Right renal pelvis (tissue), 4 donors: ENCODE data around the gene DYSF. TPM values are rescaled to one million over a fixed set of nuclear protein-coding genes. Genes with fewer than 3 reads are reported as not detected.

Experiments
- DNase-seq, 4 donors: peaks; one replicate each; pipeline ENCODE4 v3.0.0-alpha.2; 2013; ENCODE audit warnings: low read depth in 4 of 4, low spot score in 3 of 4, missing footprints in 1 of 4
- polyA plus RNA-seq, 4 donors: library from polyadenylated mRNA; unstranded; fragments of 120-200 nt; gene quantifications; one replicate each; pipeline ENCODE4 v1.2.1, GENCODE V29; 2013; ENCODE audit not compliant: insufficient read length in 4 of 4

The DYSF gene
- polyA plus RNA-seq, 4 donors, result 17.1 to 22.6 (median 18.4) TPM

- no peak for DNase-seq
Measured at GRCh38 chr2:71713581-71714580, 260.5 kb downstream of the DYSF start.

DNA sequence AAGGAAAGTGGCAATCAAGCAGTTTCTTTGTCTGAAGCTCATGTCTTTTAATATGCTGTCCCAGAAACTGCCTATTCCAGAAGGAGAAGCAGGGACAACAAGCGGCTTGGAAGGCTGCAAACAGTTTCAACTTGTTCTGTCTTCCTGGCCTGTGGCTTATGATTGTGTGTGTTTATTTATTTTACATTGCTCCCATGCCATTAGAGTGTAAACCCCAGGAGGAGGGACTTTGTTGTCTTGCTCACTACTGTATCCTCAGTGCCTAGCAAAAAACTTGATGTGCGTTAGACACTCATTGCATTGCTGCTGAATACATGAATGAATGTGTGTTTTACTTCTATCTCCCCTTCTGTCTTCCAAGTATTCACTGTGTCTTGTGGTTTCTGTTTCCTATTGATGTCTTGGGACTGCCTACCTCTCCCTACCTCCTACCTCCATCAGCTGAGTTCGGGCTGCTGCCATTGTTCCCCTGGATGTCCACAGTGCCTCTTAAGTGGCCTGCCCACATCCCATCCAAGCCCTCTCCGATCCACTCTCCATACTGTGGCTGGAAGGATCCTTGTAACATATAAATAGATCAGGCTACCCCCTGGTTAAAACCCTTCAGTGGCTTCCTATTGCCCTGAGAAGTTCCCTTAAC lies 261.4 kb downstream of the DYSF start:
- no peak for DNase-seq

GRCh38 chr2:71715241-71715750 lies 261.9 kb downstream of the DYSF start:
- no peak for DNase-seq

GRCh38 chr2:71715951-71716696 lies 262.8 kb downstream of the DYSF start:
- DNase-seq, result no peak

DNA sequence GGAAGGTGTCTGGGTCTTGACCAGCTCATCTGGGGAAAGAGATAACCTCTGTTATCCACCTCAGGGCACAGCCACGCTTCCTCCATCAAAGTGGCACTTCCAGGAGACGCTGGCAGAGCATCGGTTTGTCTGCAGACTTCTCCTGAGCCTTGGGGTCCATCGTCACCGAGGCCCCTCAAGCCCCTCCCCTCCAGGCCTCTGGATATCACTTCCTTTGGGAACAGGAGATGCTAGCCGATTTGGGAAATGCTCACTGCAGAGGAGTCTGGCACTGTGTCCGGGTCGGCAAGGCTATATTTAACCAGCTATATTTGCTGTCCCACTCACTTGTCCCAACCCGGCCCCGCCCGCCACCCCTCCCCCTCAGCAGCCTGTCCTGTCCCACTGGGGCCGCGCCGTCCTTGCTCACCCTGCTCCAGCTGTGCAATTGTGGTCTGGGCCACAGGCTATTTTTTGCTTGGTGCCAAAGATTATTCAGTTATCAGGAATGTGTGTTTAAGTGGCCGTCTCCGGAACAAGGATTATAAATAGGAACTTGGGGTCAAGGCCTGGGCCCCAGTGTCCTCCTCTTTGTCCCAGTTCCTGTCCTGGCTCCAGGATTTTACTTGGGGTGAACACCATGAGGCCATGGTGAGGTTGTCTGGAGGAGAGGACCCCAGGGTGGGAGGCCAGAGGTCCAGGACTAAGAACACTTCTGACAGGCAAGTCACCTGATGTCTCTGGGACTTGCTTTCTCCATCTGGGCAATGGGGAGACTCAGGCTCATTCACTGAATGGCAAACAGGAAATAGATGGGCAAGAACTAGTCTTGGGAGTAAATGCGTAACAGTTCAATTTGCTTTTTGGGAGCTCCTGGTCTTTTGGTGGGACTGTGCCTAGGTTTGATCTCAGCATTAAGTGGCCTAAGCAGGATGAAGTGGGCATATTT lies 263.6 kb downstream of the DYSF start:
- DNase-seq, result no peak

DNA sequence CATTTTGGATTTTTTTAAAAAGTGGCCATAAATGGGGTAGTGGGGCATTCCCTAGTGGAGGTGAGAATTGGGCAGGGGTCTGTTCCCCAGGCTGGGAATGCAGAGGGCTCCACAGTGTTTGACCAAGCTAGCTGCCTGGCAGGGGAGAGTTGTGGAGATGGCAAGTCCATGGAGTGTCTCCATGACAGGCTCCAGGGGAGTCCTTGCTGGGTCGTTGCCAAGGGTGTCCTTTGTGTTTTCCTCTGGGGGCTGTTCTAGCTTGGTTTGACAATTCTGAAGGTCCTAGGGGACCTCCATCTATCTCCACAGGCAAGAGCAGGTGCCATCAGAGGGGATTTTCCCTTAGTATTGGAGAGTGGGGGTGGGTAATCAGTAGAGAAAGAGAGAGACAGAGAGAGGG lies 265.3 kb downstream of the DYSF start:
- no peak for DNase-seq

GRCh38 chr2:71719520-71720282 lies 266.3 kb downstream of the DYSF start:
- no peak for DNase-seq

DNA sequence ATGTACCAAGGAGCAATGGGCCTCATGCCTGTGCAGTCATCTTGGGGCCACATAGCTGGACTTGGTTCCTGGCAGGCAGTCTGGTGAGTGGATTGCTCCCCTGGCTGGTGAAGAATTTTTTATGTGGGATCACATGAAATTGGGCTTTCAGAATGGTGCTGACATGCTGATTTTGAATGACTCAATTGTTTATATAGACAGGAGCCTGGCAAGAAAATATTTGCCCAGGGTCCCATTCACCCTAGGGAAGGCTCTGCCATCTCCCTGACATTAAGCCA lies 266.9 kb downstream of the DYSF start:
- no peak for DNase-seq

- no peak for DNase-seq
Measured at GRCh38 chr2:71720596-71721361, 267.4 kb downstream of the DYSF start.

DNA sequence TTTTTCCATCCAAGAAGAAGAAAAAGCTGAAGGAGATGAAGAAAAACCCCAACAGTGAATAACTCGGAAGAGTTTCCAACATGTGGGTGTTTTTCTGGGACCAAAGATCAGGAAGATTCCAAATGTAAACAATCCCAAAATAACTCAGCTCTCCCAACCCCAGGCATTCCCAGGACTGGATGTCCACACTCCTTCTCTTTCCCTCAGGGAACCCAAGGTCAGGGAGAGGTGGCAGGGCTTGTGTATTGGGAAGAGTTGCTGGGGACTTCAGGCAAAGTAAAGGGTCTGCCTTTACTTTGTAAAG lies 268.0 kb downstream of the DYSF start:
- DNase-seq, result no peak

DNA sequence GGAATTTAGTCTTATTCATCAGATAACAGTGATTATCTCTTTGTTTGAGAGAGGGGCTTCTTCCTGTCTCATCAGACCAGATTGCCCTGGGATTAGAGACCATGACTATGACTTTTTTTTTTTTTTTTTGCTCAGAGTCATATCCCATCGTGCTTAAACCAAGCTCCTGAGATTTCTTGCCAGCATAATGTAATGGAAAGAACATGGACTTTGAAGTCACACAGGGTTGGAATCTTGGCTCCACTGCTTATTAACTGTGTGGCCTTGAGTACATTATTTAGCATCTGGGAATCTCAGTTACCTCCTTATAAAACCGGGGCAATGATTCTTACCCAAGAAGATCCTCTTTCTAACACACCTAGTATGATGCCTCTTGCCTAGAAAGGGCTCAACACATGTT lies 268.3 kb downstream of the DYSF start:
- no peak for DNase-seq

- no peak for DNase-seq
Measured at GRCh38 chr2:71722286-71722685, 268.9 kb downstream of the DYSF start.

DNA sequence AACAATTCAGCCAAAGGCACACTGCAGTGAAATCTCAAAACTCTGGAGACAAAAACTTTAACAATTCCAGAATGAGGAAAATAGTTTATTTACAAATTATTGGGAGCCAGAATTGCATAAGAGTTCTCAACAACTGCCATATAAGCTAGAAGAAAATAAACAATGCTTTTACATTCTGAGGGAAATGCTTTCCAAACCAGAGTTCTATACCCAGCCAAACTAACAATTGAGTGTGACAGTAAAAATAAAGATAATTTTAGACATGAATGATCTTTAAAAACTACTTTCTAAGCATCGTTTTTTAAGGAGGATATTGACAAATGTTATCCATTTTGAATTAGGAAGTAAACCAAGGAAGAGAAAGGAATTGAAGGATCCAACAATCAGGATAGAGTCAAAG lies 271.4 kb downstream of the DYSF start:
- DNase-seq, result no peak

DNA sequence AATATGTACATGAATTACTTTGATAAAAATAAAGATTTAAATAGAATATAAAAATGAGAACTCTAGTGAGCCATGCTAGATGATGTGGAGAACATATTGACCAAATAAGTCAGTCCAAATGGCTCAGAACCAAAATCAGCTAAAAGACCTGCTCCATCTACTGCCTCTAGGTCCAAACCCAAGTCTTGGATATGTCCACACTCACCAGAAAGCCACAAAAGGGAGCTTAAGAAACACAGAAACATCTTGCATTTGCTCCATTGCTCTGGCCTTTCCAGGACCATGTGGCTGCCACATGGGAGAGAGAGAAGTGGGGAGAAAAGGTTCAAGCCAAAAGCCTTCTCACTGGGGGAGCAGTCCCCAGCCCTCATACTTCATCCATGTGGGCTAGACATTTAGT lies 272.5 kb downstream of the DYSF start:
- DNase-seq, result no peak

GRCh38 chr2:71727562-71727961 lies 274.2 kb downstream of the DYSF start:
- no peak for DNase-seq

DNA sequence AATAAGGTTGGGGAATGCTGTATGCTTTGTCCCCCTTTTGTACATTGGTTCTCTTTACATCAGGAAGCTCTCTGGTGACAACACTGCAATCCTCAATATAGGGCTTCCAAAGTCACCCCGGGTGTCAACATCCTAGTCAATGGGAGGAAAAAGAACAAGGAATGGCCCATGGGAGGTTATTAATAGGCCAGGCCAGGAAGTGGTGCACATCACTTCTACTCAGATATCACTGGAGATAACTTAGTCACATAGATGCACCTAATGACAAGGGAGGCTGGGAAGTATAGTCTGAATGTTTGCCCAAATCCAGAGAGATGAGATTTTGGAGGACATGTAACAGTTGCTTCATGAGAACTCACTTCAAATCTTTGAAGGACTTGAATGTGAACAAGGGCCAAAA lies 274.7 kb downstream of the DYSF start:
- no peak for DNase-seq

DNA sequence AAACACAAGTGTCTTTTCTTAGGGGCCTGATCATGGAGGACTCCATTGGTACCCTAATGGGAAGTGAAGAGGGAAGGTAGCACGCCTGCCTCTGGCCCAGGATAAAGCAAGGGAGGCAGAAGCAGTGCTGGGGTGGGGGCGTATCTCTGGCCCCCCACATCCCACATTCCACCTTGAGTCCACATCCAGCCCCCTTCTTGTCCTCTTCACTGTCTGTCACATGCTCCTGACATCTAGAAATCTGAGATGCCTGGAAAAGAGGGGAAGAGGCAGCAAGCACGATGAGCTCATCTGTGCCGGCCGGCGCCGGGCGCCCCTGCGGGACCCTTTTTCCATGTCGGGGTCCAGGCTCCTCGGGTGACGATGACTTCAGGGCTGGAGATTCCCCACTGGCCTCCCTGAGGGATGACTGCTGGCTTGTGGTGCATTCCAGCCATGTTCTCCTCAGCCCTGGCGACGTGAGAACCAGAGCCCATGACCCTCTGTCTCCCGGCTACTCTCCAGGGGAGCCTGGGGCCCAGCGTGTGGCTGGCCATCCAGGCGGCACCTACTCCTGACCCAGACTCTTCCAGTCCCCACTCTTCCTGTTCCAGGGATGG lies 277.5 kb downstream of the DYSF start:
- DNase-seq, result no peak

DNA sequence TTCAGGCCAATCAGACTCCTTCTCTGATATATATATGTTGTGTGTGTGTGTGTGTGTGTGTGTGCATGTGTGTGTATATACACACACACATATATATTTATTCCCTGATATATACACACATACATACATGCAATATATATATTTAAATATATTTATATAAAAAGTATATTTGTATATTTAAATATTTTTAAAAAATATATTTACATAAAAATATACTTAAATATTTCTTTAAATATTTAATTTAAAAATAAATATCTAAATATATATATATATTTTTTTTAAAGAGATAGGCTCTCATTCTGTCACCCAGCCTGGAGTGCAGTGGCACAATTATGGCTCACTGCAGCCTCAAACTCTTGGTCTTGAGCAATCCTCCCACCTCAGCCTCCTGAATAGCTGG lies 281.3 kb downstream of the DYSF start:
- no peak for DNase-seq

GRCh38 chr2:71735676-71736075 lies 282.3 kb downstream of the DYSF start:
- DNase-seq, result no peak
